ENCODE data around the gene HELZ2.

HELZ2 gene

GRCh38 chr20:63544958-63545516 lies 29.0 kb downstream of the HELZ2 start:
- TF ChIP-seq MAX (IDR thresholded peaks at IDR 0.05; ENCODE audit: low read depth, low read length) (no peak), CTCF (IDR thresholded peaks at IDR 0.05; ENCODE audit: low read depth, low read length) (no peak), POLR2A (IDR thresholded peaks at IDR 0.05; ENCODE audit: extremely low read depth, insufficient read length) (no peak), MYC (IDR thresholded peaks at IDR 0.05; ENCODE audit: low read depth, low read length) (no peak)
- no peak for DNase-seq (ENCODE audit: low read depth)
- no peak overlapping the region for H3K4me3 ChIP-seq (ENCODE audit: low read depth, low read length)

GRCh38 chr20:63544241-63544957 lies 29.6 kb downstream of the HELZ2 start:
- TF ChIP-seq POLR2A (IDR thresholded peaks at IDR 0.05; ENCODE audit: extremely low read depth, insufficient read length) (no peak), MYC (IDR thresholded peaks at IDR 0.05; ENCODE audit: low read depth, low read length) (no peak), CTCF (IDR thresholded peaks at IDR 0.05; ENCODE audit: low read depth, low read length) (no peak), MAX (IDR thresholded peaks at IDR 0.05; ENCODE audit: low read depth, low read length) (no peak)
- no peak for DNase-seq (ENCODE audit: low read depth)
- no peak overlapping the region for H3K4me3 ChIP-seq (ENCODE audit: low read depth, low read length)

GRCh38 chr20:63543733-63544132 lies 30.3 kb downstream of the HELZ2 start:
- no peak for DNase-seq (ENCODE audit: low read depth)
- no peak overlapping the region for H3K4me3 ChIP-seq (ENCODE audit: low read depth, low read length)

GRCh38 chr20:63543131-63543530 lies 30.9 kb downstream of the HELZ2 start:
- no peak for DNase-seq (ENCODE audit: low read depth)
- TF ChIP-seq MYC (IDR thresholded peaks at IDR 0.05; ENCODE audit: low read depth, low read length) (no peak), POLR2A (IDR thresholded peaks at IDR 0.05; ENCODE audit: extremely low read depth, insufficient read length) (no peak), CTCF (IDR thresholded peaks at IDR 0.05; ENCODE audit: low read depth, low read length) (no peak), MAX (IDR thresholded peaks at IDR 0.05; ENCODE audit: low read depth, low read length) (no peak)
- H3K4me3 ChIP-seq (ENCODE audit: low read depth, low read length): no peak overlapping the region

More at GRCh38 chr20:63543733-63544132, 30.3 kb downstream of the HELZ2 start:
- TF ChIP-seq POLR2A (IDR thresholded peaks at IDR 0.05; ENCODE audit: extremely low read depth, insufficient read length) (no peak), CTCF (IDR thresholded peaks at IDR 0.05; ENCODE audit: low read depth, low read length) (no peak), MAX (IDR thresholded peaks at IDR 0.05; ENCODE audit: low read depth, low read length) (no peak), MYC (IDR thresholded peaks at IDR 0.05; ENCODE audit: low read depth, low read length) (no peak)

GRCh38 chr20:63542696-63543095 lies 31.3 kb downstream of the HELZ2 start:
- no peak for DNase-seq (ENCODE audit: low read depth)
- TF ChIP-seq MYC (IDR thresholded peaks at IDR 0.05; ENCODE audit: low read depth, low read length) (no peak), CTCF (IDR thresholded peaks at IDR 0.05; ENCODE audit: low read depth, low read length) (no peak), MAX (IDR thresholded peaks at IDR 0.05; ENCODE audit: low read depth, low read length) (no peak), POLR2A (IDR thresholded peaks at IDR 0.05; ENCODE audit: extremely low read depth, insufficient read length) (no peak)
- H3K4me3 ChIP-seq (ENCODE audit: low read depth, low read length): no peak overlapping the region

Measured in NB4 (cell line).